Adrenal gland (tissue), 12 donors: ENCODE measurements around the gene SDK1. TPM values are rescaled to one million over a fixed set of nuclear protein-coding genes. Genes with fewer than 3 reads are reported as not detected.

Experiments used
- DNase-seq, 7 donors: peaks; one replicate each; pipeline ENCODE4 v3.0.0-alpha.2; 2019 to 2020
- H3K27ac ChIP-seq, 5 donors: fragments of 200-600 bp; sonication (generic) in 4 of 5; 1 replicate in 3 of 5; 2 replicates in 2 of 5; pipeline versions ENCODE4 v1.5.1 to v1.8.0; 2016 to 2020; ENCODE audit warnings: mild to moderate bottlenecking in 1 of 5
- H3K27me3 ChIP-seq: fragments of 200-600 bp; 2 replicates; pipeline ENCODE4 v1.8.0; 2021
- H3K36me3 ChIP-seq, 2 donors: fragments of 200-600 bp; replicated peaks in 1 of 2; 1 replicate in 1 of 2; 2 replicates in 1 of 2; pipeline versions ENCODE4 v1.5.1 to v1.8.0; 2018 to 2022
- H3K4me1 ChIP-seq, 2 donors: fragments of 200-600 bp; replicated peaks in 1 of 2; 1 replicate in 1 of 2; 2 replicates in 1 of 2; pipeline versions ENCODE4 v1.5.1 to v1.8.0; 2018 to 2021
- H3K4me3 ChIP-seq, 4 donors: fragments of 200-600 bp; sonication (generic) in 3 of 4; one replicate each; pipeline ENCODE4 v1.5.1; 2016 to 2018
- H3K9me3 ChIP-seq, 3 donors: fragments of 200-600 bp; sonication (generic) in 1 of 3; replicated peaks in 1 of 3; 1 replicate in 2 of 3; 2 replicates in 1 of 3; pipeline versions ENCODE4 v1.5.1 to v1.8.0; 2016 to 2021
- POLR2A ChIP-seq, 2 donors: fragments of 450-650 bp; IDR thresholded peaks; one replicate each; pipeline ENCODE4 v1.6.1; 2017; ENCODE audit warnings: antibody characterized with exemption in 2 of 2, mild to moderate bottlenecking in 2 of 2, moderate library complexity in 1 of 2
- WGBS, 4 donors: extraction: QIAGEN DNeasy Blood & Tissue Kit in 2 of 4; methylation state at CpG; one replicate each; pipeline versions ENCODE4 v1.1.5 to v1.1.7; 2013 to 2017; 5-methylcytosine and 5-hydroxymethylcytosine counted together
- intact Hi-C, 2 donors: fragments of 100-400 bp; cut with DNase I; formaldehyde crosslinking; loops; one replicate each; pipeline versions ENCODE4 v1.14.1 to v1.15.0; 2022 to 2023
- polyA plus RNA-seq, 3 donors: library from polyadenylated mRNA; stranded (reverse); fragments of 200-250 nt in 2 of 3; fragments of 350-450 nt in 1 of 3; fragmentation: Illumina TruSeq in 1 of 3; extraction: RNeasy Lipid Tissue Mini Kit (QIAGEN cat#74804) in 1 of 3; gene quantifications; one replicate each; pipeline ENCODE4 v1.2.3, GENCODE V29; 2013 to 2014
- total RNA-seq, 9 donors: library from RNA; depleted of rRNA in 4 of 9; stranded (reverse); fragments of >200 nt in 4 of 9; fragments of 120-200 nt in 1 of 9; fragmentation: NEBNext Ultra II Directional in 1 of 9; extraction: Animal tissue kit (Norgen Biotek cat#: 25700) in 1 of 9; gene quantifications; one replicate each; pipeline versions ENCODE4 v1.1.0 to v1.2.4, GENCODE V29; 2013 to 2023
- TF ChIP-seq, protein P1 (sequence below), 6 experiments: fragments of 450-650 bp in 4 of 6; fragments of 200-600 bp in 2 of 6; sonication (generic) in 1 of 6; IDR thresholded peaks; 1 replicate in 5 of 6; 2 replicates in 1 of 6; pipeline versions ENCODE4 v1.5.1 to v1.8.0; 2016 to 2021; ENCODE audit warnings: antibody characterized with exemption in 6 of 6, mild to moderate bottlenecking in 2 of 6, moderate library complexity in 1 of 6
- donor health status: healthy with polysubstance abuse.
- donor health status: Bipolar disorder and iron deficiency.
- donor health status: DM: yes; HTN: yes; CAD: no.
- donor health status: DM: no; HTN: no; CAD: no.
- donor health status: DM: no; HTN: no; CAD: no.
- donor health status: DM: yes; HTN: yes; CAD: no.

The SDK1 gene
- total and polyA plus RNA-seq, 12 donors = 0.50 to 3.6 (median 1.5) TPM

- Histone ChIP-seq H3K4me3 (no peak overlapping the region), H3K9me3 (no peaks in the 10 kb centered on the region), H3K27ac (no peak overlapping the region), H3K27me3 (no peaks in the 10 kb centered on the region), H3K4me1 (no peaks in the 10 kb centered on the region), H3K36me3 (no peaks in the 10 kb centered on the region)
- intact Hi-C loops = no loop called here
- WGBS, 4 donors = 82 to 91% (median 83%) methylated on average over 1 to 4 of the region's 4 CpGs
- no peak for TF ChIP-seq POLR2A (IDR thresholded peaks at IDR 0.05)
- no peak for DNase-seq
Measured at GRCh38 chr7:3862774-3863173, 561.7 kb downstream of the SDK1 start.

GRCh38 chr7:3866277-3866676, 565.2 kb downstream of the SDK1 start:
- intact Hi-C loops = no loop called here
- WGBS, 4 donors = 78 to 86% (median 81%) methylated on average over 5 of the region's 5 CpGs
- no peak for DNase-seq
- no peaks in the 10 kb centered on the region for H3K4me1 ChIP-seq
- H3K36me3 ChIP-seq = no peaks in the 10 kb centered on the region
- no peaks in the 10 kb centered on the region for H3K9me3 ChIP-seq
- H3K27me3 ChIP-seq = no peaks in the 10 kb centered on the region
- TF ChIP-seq, protein P1, sequence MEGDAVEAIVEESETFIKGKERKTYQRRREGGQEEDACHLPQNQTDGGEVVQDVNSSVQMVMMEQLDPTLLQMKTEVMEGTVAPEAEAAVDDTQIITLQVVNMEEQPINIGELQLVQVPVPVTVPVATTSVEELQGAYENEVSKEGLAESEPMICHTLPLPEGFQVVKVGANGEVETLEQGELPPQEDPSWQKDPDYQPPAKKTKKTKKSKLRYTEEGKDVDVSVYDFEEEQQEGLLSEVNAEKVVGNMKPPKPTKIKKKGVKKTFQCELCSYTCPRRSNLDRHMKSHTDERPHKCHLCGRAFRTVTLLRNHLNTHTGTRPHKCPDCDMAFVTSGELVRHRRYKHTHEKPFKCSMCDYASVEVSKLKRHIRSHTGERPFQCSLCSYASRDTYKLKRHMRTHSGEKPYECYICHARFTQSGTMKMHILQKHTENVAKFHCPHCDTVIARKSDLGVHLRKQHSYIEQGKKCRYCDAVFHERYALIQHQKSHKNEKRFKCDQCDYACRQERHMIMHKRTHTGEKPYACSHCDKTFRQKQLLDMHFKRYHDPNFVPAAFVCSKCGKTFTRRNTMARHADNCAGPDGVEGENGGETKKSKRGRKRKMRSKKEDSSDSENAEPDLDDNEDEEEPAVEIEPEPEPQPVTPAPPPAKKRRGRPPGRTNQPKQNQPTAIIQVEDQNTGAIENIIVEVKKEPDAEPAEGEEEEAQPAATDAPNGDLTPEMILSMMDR (IDR thresholded peaks at IDR 0.05) = no peak
- no peak for TF ChIP-seq POLR2A (IDR thresholded peaks at IDR 0.05)
- H3K27ac ChIP-seq = no peak overlapping the region
- H3K4me3 ChIP-seq = no peak overlapping the region

- no peak overlapping the region for H3K27ac ChIP-seq
- 52 to 65% (median 58%) methylated on average over 5 of the region's 5 CpGs for WGBS, 4 donors
- no peaks in the 10 kb centered on the region for H3K4me1 ChIP-seq
- no peak overlapping the region for H3K4me3 ChIP-seq
- intact Hi-C loops = no loop called here
- H3K27me3 ChIP-seq = no peaks in the 10 kb centered on the region
- TF ChIP-seq POLR2A (IDR thresholded peaks at IDR 0.05) = no peak
- TF ChIP-seq, protein P1 (IDR thresholded peaks at IDR 0.05) = no peak
- no peaks in the 10 kb centered on the region for H3K9me3 ChIP-seq
- H3K36me3 ChIP-seq = no peaks in the 10 kb centered on the region
- no peak for DNase-seq
Measured at GRCh38 chr7:3867863-3868262, 566.8 kb downstream of the SDK1 start.

DNA sequence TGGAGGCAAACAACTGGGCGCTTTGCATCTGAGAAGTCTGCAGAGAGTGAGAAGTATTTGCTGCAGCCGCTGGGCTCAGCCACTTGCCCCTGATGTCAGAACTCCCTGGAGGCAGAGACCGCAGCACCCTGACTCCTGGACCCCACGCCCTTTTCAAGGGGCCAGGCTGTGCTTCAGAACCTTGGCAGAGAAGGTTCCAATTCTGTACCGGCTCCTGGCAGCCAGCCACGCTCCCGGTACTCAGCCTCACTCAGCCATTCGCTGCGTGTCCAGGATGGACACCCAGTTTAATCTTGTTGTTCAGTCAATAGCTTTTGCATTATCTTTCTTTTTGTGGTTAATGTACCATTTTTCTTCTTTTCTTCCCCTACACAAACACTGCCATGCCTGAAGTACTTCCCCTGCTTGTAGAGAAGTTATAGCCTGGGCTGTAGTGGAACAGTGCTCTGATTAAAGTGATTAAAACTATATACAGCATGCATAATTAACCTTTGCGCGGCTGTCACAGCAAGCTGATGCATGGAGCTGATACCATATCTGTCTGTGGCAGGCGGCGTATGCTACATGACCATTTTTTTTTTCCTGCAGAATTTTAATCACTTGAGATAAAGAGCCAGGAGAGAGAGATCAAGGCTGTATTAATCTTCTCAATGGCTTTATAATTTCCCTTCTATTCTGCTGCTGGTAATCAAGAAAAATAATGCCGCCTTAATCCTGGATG, 578.5 kb downstream of the SDK1 start:
- Histone ChIP-seq H3K4me3 (no peak overlapping the region), H3K4me1 (no peaks in the 10 kb centered on the region), H3K9me3 (no peaks in the 10 kb centered on the region), H3K36me3 (no peaks in the 10 kb centered on the region), H3K27me3 (peaks cover 4% of the 10 kb centered on the region), H3K27ac (no peak overlapping the region)
- WGBS, 4 donors = 30 to 46% (median 42%) methylated on average over 14 of the region's 14 CpGs
- intact Hi-C loops = no loop called here
- no peak for DNase-seq
- no peak for TF ChIP-seq POLR2A (IDR thresholded peaks at IDR 0.05)
- TF ChIP-seq, protein P1 (IDR thresholded peaks at IDR 0.05) = no peak
